BE2C (cell line): ENCODE results near the gene ZNF280C.
"Not testable (repeated sequence)": the region's sequence is repeated elsewhere in the genome, so short reads cannot be mapped to it uniquely, and the experiment has no call there.

Source experiments
- DNase-seq: peaks from one replicate; pipeline ENCODE4 v3.0.0-alpha.2; 2020
- H3K27me3 ChIP-seq: fragments of 250-450 bp; sonication (Bioruptor Pico); 2 replicates; pipeline ENCODE4 v1.5.1; 2020; ENCODE audit warnings: mild to moderate bottlenecking
- H3K36me3 ChIP-seq: fragments of 250-450 bp; sonication (Bioruptor Pico); 2 replicates; pipeline ENCODE4 v1.5.1; 2020; ENCODE audit warnings: mild to moderate bottlenecking
- H3K4me1 ChIP-seq: fragments of 250-450 bp; sonication (Bioruptor Pico); 2 replicates; pipeline ENCODE4 v1.5.1; 2020
- H3K4me3 ChIP-seq: 2 replicates; pipeline ENCODE4 v1.5.1; 2011; ENCODE audit warnings: low read depth, low read length
- H3K9me3 ChIP-seq: fragments of 250-450 bp; sonication (Bioruptor Pico); 2 replicates; pipeline ENCODE4 v1.5.1; 2020
- TF ChIP-seq, protein P1 (sequence below): IDR thresholded peaks from 2 replicates; pipeline ENCODE4 v1.5.1; 2012; ENCODE audit warnings: mild to moderate bottlenecking, low read depth, low read length

The ZNF280C gene

DNA sequence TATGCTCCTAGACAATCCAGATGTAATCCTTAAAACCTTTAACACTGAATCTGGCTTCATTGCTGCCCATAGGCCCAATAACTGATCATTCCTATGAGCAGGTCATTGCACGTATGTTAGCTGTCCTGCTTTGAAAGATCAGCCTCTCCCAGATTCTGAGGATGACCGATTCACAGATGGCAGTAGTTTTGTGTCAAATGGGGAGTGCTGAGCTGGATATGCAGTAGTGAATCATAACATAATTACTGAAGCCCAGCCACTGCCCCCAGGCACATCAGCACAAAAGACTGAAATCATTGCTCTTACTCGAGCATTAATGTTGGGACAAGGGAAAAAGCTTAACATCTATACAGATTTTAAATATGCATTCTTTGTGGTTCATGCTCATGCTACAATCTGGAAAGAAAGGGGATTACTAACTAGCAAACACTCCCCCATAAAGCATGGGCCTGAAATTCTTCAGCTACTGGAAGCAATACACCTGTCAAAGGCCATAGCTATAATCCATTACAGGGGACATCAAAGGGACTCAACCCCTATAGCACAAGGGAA lies 16.4 kb upstream of the ZNF280C start:
- Histone ChIP-seq H3K36me3 (no peaks in the 10 kb centered on the region), H3K4me1 (no peaks in the 10 kb centered on the region), H3K9me3 (no peaks in the 10 kb centered on the region), H3K27me3 (no peaks in the 10 kb centered on the region), H3K4me3 (no peak overlapping the region)
- DNase-seq = peak; percentile 14
- TF ChIP-seq, protein P1, sequence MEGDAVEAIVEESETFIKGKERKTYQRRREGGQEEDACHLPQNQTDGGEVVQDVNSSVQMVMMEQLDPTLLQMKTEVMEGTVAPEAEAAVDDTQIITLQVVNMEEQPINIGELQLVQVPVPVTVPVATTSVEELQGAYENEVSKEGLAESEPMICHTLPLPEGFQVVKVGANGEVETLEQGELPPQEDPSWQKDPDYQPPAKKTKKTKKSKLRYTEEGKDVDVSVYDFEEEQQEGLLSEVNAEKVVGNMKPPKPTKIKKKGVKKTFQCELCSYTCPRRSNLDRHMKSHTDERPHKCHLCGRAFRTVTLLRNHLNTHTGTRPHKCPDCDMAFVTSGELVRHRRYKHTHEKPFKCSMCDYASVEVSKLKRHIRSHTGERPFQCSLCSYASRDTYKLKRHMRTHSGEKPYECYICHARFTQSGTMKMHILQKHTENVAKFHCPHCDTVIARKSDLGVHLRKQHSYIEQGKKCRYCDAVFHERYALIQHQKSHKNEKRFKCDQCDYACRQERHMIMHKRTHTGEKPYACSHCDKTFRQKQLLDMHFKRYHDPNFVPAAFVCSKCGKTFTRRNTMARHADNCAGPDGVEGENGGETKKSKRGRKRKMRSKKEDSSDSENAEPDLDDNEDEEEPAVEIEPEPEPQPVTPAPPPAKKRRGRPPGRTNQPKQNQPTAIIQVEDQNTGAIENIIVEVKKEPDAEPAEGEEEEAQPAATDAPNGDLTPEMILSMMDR = no peak

DNA sequence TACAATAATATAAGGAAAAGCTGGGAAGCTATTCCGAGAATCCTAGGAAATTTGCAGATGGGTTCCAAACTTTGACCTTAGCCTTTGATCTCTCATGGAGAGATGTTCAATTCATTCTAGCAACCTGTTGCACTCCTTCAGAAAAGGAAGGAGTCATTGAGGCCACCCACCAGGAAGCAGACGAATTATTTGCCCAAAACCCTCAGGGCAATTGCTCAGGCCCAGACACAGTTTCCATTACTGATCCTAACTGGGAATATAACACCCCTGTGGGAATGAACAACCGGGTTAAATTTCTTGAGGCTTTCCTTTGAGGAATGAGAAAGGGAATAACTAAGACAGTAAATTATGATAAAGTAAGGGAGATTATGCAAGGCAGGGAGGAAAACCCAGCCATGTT lies 13.5 kb upstream of the ZNF280C start:
- TF ChIP-seq, protein P1 = no peak
- no peaks in the 10 kb centered on the region for H3K4me1 ChIP-seq
- no peaks in the 10 kb centered on the region for H3K9me3 ChIP-seq
- no peaks in the 10 kb centered on the region for H3K36me3 ChIP-seq
- no peaks in the 10 kb centered on the region for H3K27me3 ChIP-seq
- H3K4me3 ChIP-seq = no peak overlapping the region
- DNase-seq = no peak

DNA sequence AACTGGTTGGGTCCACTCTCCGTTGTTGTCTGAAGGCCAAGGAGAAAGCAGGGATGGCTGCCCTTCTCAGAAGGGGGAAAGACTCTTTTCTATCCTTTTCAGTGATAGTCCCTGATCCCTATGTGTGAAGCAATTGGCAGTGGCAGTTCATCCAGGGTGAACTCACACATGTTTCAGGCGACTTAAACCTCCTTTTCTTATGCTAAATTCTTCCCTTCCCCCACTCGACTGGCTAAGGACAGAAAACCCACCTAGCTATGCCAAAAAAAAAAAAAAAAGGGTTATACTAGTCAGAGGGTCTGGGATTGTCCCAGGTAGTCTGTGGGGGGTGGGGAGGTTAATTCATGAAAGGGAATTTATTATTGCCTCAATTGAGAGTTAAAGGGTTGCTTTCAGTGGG lies 12.2 kb upstream of the ZNF280C start:
- H3K4me1 ChIP-seq = no peaks in the 10 kb centered on the region
- H3K4me3 ChIP-seq = no peak overlapping the region

DNA sequence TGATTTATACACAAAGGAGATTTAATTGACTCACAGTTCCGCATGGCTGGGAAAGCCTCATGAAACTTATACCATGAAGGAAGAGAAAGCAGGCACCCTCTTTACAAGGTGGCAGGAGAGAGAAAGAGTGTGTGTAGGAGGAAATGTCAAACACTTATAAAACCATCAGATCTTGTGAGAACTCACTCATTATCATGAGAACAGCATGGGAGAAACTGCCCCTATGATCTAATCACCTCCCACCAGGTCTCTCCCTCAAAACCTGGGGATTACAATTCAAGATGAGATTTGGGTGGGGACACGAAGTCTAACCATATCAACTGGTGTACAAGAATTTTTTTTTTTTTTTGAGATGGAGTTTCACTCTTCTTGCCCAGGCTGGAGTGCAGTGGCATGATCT lies 3.6 kb upstream of the ZNF280C start:
- not testable (repeated sequence) for H3K27me3 ChIP-seq, DNase-seq, H3K4me1 ChIP-seq, H3K36me3 ChIP-seq, H3K9me3 ChIP-seq, H3K4me3 ChIP-seq

More for the DNA sequence above, 12.2 kb upstream of the ZNF280C start:
- no peaks in the 10 kb centered on the region for H3K27me3 ChIP-seq
- TF ChIP-seq, protein P1 = no peak
- H3K9me3 ChIP-seq = no peaks in the 10 kb centered on the region
- H3K36me3 ChIP-seq = no peaks in the 10 kb centered on the region
- no peak for DNase-seq

DNA sequence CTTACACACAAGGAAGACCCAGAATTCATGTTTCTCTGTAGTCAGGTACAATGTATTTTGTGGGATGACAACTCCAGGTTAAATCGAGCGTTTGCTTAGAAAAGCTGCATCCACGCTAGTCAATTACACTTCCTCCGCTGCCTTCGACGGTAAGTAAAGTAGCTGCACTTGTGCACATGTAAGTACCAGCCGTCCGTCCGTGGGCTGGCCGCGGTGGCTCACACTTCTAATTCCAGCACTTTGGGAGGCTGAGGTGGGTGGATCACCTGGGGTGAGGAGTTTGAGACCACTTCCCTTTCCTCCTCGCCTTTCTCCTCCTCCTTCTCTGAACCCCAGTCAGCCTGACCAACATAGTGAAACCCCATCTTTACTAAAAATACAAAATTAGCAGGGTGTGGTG lies 692 bp upstream of the ZNF280C start:
- DNase-seq, H3K4me1 ChIP-seq, H3K27me3 ChIP-seq, H3K36me3 ChIP-seq, H3K4me3 ChIP-seq, H3K9me3 ChIP-seq: not testable (repeated sequence)

DNA sequence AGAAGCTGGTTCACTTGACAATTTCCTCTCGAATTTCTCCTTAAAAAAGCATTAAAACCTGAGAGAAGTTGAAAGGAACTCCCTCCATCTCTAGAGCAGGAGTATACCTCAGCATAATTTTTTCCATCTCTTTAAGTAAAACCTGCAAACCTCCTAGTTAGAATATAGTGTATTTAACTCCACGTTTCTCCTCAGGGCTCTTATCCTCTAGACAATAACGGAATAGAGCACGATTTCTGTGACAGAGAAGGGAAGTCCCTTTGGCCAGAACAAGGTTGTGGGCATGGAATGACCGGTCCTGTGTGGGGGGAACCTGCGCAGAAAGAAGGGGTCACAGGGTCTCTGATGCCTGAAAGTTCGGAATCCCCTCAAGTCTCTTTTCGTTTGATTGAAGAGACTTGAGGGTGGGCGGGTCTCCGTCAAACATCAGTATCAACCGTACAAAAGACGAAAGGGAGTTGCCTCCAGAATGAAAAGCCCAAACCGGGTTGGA lies 697 bp downstream of the ZNF280C start:
- no peaks in the 10 kb centered on the region; the same call in 1 of the 2 replicates for H3K4me1 ChIP-seq
- no peak for DNase-seq
- peaks cover 6% of the 10 kb centered on the region; the same call in 1 of the 2 replicates for H3K9me3 ChIP-seq
- no peaks in the 10 kb centered on the region for H3K36me3 ChIP-seq
- no peaks in the 10 kb centered on the region for H3K27me3 ChIP-seq
- TF ChIP-seq, protein P1 = no peak
- peak overlapping the region; percentile 89 for H3K4me3 ChIP-seq

DNA sequence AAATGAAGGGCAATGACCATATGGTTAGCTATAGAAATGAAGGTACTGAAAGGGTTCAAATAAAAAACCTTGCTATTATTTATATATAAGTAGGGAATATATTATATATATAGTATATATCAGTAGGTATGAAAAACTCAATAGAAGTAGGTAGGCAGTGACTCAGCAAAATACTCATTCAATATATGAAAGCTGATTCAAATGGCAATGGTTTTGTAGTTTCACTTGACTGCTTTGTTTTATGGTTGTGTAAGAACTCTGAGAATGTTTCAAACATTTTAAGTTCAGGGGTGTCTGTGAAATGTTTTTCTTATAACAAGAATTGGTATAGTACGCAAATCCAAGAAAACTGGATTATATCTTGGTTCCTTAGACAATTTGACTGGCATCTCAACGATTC lies 4.1 kb downstream of the ZNF280C start:
- Histone ChIP-seq H3K27me3 (no peaks in the 10 kb centered on the region), H3K4me1 (no peaks in the 10 kb centered on the region; the same call in 1 of the 2 replicates), H3K9me3 (peaks cover 6% of the 10 kb centered on the region; the same call in 1 of the 2 replicates), H3K36me3 (no peaks in the 10 kb centered on the region), H3K4me3 (no peak overlapping the region)
- DNase-seq = no peak
- TF ChIP-seq, protein P1 = no peak
